NCI-H2171 (cell line): Measurements from ENCODE around the gene PCSK6.

ENCODE experiments used
- DNase-seq: peaks from one replicate; lab custom pipeline; 2025; lab: John Stamatoyannopoulos, UW

The PCSK6 gene

DNA sequence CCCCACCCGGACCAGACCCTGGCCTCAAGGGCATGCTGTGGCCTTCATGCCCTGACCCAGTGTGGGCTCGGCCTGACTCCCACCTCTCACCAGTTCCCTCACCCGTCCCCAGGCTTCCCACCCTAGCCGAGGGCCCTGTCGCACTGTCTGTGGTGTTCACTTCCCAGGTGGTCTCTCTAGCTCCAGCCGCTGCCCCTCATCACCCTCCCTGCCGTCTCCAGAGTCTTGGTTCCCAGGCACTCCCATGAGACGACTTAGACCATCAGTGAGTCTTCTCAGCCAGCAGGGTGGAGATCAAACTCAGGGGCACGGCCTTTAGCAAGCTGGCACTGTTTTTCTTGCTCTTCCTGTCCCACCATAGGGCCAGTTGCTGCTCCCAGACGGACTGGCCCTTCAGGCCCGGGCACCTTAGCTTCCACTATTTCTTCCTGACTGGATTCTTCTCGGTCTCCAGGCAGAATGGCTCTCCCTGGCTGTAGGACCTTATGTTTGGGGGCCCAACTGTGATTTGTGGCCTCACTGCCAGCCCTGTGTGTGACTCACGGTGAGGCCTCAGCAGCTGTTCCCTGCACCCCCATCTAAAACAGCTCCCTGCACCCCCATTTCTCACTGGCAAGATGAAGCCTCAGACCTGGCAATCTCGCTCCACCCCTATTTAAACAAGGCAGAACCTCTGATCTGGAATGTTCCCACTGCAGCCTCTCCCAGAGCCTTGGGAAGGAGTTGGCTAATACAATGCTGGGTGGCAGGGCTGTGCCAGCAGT lies 9.4 kb upstream of the PCSK6 start:
- DNase-seq = no peak

DNA sequence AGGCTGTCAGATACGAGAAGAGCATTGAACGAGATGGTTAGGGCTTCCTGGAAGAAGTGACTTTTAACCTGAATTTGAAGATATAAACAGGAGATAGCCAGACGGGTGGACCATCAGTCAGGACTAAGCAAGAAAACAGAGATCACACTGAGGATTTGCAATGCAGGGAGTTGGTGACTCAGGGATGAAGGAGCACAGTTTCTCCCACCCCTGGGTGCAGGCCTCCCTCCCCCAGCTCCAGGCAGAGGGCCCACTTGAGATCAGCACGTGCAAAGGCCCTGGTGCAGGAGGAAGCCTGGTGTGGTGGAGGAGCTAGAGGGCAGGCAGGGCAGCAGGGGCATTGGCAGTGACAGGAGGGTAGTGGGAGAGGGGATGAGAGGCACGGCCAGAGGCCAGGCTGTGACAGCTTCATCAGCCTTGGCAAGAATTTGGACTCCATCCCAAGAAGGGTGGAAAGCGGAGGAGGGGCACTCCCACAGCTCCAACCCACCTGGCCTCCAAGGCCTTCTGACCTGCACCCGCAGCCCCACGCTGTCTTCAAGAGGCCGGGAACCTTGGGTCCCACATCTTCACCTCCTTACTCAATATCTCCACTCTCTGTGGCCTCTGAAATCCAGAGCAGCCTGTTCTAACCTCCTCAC lies 8.7 kb upstream of the PCSK6 start:
- DNase-seq = no peak

DNA sequence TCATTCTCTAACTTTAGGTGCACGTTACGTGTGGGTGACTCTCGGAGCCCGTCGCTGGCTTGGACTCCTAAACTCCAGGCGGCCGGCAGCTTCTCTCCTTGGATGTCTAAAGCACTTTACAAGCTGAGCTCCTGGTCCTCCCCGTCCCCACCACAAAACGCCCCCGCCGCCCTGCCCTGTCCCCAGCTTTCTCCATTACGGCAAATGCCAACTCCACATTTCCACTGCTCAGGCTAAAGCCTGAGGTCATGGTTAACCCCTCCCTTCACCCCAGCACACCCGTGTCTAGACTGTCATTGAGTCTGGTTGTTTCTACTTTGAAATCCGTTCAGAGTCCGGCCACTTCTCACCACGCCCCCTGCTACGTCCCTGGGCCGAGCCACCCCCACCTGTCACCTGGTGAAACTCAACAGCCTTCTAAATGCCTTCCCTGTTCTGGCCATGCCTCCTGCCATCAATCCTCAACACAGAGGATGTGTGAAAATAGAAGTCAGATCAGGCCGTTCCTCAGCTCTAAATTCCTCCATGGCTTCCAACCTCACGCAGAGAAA lies 8.1 kb upstream of the PCSK6 start:
- DNase-seq = no peak

GRCh38 chr15:101497017-101497416 lies 7.5 kb upstream of the PCSK6 start:
- no peak for DNase-seq

- no peak for DNase-seq
Observed at GRCh38 chr15:101496198-101496986, 6.9 kb upstream of the PCSK6 start.

DNA sequence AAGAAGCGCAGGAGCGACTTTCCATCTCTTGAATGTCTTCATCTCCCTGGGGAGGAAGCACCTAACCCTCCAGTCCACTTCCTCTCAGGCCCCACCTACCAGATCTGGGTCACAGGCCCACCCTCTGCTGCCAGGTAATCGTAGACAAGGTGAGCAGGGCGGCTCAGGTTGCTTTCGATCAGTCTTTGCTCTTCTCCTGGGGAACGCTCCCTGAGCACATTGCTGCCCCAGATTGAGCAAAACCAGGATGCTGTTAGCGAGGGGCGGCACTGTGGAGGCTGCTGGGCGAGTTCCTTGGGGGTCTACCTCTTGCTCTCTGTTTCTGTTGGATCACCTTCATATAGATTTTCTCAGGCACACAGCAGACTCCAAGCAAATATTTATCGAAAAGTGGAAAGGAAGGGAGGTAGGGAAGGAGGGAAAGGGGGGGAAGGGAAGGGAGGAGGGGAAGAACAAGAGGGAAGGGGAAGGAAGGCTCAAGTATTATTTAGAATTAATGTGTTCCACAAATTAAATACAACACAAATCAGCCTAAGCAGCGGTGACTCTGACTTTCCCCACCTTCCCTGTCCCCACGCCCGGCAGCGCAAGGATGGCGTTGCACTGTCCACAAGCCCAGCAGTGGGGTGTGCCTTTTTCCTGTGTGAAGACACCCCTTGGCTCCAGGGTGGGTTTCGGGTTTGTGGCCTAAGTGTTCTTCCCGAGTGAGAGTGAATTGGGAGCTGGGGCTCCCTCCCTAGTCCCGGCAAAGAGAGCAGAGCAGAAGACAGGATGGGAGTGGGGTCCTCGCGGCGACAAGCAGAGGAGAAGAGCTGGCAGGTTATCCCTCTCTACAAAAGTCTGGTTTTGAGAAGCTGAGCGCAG lies 6.1 kb upstream of the PCSK6 start:
- no peak for DNase-seq

DNA sequence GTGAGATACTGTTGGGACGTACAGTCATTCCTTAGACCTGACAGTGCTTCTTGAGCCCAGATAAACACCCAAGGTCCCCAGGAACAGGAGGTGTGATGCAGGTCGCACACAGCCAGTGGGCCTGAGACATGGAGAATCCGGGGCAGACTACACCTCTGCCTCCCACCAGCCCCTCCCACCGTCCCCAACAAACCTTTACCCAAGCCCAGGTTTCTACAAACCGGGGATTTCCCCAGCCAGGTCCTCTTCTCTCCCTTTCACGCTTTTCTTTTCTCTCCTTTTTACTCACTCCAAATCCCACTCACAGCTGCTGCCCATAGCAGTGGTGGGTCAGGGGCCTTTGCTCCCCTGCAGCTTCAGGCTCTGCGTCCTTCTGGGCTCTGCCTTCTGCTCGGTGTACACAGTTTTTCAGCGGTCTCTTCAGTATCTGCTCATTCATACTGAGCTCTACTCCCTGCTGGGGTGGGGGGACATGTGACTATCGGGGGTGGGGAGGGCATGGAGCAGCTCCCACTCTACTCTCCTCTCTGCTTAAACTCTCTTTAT lies 4.8 kb upstream of the PCSK6 start:
- no peak for DNase-seq

DNA sequence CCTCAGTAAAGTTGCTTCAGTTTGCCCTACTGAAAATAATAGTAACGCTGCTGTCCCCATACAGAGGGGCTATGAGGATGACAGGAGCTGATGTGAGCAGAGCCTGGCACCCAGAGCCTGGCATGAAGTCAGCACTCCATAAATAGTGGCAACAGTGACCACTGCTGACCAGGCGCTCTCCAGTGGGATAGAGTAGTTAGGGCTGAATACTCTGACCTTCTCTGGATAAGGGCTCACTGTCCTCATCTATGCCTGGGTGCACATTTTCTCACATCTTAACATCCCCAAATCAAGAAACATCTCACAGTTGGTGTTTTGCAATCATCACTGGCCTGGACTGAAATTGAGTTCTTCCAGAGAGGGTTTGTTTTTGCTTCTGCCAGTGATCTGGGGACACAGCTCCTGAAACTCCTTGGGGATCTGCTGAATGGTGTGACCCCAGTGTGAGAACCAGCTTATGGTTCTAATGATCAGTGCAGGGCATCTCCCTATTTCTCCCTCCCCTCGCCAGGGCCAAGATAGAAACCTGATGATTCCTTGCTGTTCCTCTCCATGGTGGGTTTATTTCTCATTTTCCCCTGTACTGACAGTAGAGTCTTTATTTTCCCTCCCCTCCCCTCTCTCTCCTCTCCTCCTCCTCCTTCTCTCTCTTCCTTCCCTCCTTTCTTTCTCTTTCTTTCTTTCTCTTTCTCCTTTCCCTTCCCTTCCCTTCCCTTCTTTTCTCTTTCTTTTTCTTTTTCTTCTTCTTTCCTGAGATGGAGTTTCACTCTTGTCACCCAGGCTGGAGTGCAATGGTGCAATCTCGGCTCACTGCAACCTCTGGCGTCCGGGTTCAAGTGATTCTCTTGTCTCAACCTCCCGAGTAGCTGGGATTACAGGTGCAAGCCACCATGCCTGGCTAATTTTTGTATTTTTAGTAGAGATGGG lies 3.5 kb upstream of the PCSK6 start:
- DNase-seq = no peak

DNA sequence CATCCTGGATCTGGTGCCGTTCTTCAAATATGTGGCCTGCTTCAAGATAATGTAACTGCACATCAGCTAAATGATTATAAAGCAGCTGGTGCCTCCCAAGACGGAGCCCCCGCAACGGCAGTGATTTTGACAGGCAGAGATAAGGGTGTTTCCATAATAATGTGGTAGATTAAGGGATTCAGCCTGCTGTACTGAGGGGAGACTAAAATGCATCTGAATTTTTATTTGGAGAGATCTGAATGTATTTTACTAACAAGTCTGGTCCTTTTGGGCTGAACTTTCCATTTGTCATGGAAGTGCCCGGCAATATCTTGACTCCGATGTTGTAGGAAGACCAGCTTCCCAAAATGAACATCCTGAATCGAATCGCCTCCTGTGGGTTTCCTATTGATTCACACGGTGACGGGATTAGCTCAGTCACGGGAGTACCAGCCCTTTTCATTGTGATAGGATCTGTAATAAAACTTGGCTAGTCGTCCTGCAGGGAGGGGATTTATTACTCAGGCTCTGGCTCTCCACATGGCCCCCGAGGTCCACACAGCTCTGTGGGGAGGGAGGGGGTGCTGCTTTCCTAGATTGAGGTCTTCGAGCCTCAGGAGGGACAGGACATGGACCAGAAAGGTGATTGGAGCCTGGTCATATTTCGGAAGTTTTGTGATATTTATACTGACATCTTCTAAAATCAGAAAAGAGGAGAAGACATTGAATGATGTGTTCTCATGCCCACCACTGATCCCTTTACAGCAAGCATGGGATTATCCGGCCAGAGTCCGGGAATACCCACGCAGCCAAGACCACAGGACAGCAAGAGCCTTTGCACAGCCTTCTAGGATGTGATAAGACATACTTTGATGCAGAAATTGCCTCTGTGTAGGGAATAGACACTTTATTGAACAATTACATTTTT lies 2.5 kb upstream of the PCSK6 start:
- DNase-seq = no peak

DNA sequence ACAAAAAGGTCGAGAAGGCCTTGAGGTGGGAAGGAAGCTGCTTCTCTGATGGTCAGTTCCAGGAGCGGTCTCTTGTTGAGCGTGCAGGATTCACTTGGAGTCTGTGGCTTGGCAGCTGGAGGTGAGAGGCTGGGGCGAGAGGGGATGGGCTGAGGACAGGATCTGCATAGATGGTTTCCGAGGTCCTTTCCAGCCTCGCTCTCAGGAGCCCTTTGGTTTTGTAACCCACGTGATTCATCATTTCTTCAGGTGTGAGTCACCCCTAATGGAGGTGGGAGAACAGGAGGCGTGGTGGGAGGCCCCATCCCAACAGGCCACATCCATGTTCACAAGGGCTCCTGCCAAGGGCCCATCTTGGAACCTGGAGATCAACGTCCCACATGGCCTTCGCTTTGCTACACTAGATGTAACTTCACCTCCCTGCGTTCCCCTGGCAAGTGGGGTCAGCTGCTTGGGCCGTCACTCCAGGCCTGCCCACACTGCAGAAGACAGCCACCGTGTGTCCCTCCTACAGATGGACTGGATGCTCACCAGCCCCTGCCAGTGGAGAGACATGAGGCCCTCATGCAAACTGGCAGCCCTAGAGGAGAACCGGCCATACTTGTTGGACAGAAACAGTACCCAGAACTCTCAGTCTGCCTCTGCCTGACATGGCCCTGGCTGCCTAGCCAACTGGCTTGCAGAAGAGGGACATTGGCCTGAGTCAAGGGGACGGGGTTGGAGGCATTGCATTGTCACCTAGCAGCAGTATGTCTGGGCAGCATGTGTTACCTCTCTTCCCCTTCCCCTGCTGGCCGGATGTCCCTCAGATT lies 1.6 kb upstream of the PCSK6 start:
- DNase-seq = no peak

DNA sequence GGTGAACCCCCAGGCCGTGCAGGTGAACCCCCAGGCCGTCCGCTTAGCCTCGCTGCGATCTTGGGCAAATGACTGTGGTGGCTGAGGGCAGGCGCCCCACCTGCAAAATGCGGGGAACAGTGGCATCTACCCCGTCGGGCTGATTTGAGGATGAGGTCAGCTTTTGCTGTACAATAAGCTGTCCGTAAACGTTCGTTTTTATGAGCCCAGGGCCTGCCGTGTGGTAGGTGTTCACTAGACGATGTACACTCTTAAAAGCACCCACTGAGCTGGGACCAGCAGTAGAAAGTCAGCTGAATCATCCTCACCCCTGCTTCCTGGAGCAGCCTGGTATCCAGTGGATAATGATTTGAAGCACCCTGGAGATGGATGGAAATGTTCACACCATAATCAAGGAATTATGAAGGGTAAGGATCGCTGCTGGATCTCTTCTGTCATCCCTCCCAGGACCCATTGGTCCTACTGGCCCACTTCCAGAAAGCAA lies 943 bp upstream of the PCSK6 start:
- no peak for DNase-seq

DNA sequence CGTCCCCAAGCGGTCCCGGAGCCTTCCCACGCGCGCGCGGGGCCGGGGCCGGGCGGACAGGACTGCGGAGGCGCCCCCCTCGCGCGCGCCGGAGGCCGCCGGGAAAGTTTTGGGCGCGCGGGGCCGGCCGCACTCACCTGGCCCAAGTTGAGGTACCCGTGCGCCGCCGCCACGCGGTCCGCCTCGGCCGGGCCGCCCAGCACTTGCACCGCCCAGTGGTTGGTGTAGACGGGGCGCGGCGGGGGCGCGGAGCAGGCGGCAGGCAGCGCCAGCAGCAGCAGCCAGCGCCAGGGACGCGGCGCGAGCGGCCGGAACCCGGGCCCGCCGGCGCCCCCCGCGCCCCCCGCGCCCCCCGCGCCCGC lies 289 bp downstream of the PCSK6 start:
- DNase-seq = peak; percentile 24

DNA sequence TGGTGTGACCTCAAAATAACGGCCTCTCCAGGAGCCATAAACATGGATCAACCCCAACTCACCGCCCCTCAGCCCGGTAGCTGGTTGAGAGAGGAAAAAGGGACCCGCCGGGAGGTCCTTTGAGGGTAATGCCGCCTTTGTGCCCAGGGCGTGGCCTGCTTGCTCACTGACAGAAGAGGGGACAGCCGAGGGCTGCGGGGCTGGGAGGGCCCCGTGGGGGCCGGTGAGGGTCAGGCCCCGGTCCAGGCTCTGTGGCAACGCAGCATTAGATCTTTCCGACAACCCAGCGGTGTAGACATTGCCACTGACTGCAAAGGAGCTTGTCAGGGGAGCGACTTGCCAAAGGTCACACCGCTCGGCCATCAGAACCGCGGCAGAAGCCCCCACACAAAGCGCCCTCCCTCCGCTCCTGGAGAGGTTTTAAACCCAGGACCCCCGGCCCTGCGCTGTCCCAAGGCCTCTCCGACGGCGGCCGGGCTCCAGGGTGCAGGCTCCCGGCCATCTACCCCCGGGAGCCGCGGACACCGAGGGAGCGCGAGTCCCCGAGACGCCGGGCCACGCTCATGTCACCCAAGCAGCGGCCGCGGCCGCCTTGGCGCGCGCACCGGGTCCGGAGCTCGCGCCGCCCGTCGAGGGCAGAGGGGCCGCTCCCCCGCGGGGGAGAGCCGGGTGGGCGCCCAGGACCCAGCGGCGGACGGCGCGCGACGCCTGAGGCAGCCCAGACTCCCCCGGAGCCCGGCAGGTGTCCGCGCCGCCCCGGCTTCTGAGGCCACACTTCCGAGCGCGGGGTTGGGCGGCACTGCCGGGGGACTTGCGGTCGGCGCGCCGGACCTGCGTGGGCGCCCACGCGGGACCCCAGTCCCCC lies 975 bp downstream of the PCSK6 start:
- no peak for DNase-seq

- no peak for DNase-seq
Observed at GRCh38 chr15:101486696-101487459, 2.6 kb downstream of the PCSK6 start.

DNA sequence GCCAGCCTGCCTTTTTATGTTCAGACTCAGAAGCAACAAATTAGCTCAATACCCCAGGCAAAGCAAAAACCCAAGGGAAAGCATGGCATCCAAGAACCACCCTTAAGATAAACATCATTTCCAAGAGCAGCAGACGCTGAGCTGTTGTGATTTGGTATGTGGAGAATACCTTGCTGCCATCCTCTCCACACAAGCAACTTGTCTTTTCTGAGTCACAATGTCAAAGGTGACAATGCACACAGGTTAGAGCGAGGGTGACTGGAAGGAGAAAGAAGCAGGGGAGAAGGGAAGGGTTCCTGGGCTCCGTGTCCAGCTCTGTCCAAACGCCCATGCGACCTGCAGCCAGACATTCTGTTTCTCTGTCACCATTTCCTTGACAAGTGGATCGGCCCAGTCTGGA lies 6.0 kb downstream of the PCSK6 start:
- DNase-seq = no peak

DNA sequence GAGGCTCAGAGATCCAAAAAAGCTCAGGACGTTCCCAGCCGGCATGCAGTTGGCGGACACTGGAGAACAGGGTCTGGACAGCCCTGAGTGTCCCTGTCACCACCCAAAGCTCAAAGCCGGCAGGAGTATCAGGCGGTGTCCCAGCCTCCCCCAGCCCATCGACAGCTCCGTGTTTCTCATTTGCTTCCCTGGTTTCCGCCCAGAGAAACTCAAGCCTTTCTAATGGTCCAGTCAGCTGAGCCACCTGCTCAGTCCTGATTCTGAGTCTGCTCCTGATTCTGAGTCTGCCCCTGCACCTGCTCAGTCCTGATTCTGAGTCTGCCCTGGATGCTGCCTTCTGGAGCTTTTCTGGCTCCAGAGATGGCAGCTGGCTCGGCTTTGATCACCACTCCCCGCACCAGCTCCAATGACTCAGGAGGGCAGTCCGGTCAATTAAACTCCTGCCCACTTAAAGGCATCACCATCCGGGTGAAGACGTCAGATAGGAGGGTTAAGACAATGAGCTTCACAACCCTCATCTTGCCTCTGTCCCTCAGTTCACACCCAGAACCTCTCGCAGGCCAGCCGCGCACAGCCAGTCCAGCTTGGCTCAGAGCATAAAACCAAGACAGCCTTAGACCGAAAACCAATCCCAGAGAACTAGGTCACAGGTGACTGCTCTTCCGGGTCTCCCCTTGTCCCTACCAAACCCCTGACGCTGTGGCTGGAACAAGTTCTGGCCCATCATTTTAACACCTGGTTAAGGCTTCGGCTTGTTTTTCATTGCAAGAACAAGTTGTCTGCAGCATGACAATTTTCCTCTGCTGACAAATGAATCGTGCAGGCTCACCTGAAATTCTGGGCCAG lies 6.8 kb downstream of the PCSK6 start:
- peak; percentile 30 for DNase-seq
